Suppressor macrophage (primary cell): ENCODE results near the gene LGI4.

Source experiments
- DNase-seq, 4 experiments: peaks; one replicate each; pipeline ENCODE4 v3.0.0-alpha.2; 2020 to 2022
- total RNA-seq, 17 experiments: gene quantifications; one replicate each; lab custom pipeline; 2026; ENCODE audit warnings: mixed read lengths in 6 of 17, inconsistent platforms in 3 of 17; lab: John Stamatoyannopoulos, UW

LGI4 gene
- total RNA-seq, result 0 to 1.3 (median 0.06) reads per million in 17 experiments

- no peak for DNase-seq
These were observed at the start of gene LGI4 for GRCh38 chr19:35134601-35135242. Gene LGI4, minus strand, starts transcription at chr19:35135059. Its CDS starts 379 bp downstream, at chr19:35134680.

- no peak for DNase-seq
These were observed 49.4 kb upstream of the LGI4 start for GRCh38 chr19:35184267-35184666.

- no peak for DNase-seq
These were observed 46.5 kb upstream of the LGI4 start for GRCh38 chr19:35181387-35181786.

GRCh38 chr19:35179830-35180229 lies 45.0 kb upstream of the LGI4 start:
- no peak for DNase-seq

- peak in 3 of 4 experiments; percentile 25 to 50 (median 30) for DNase-seq
These were observed 43.8 kb upstream of the LGI4 start for GRCh38 chr19:35178701-35179100.

GRCh38 chr19:35177377-35178274 lies 42.8 kb upstream of the LGI4 start:
- no peak for DNase-seq

GRCh38 chr19:35176181-35176570 lies 41.3 kb upstream of the LGI4 start:
- DNase-seq, result no peak

- no peak for DNase-seq
These were observed 39.4 kb upstream of the LGI4 start for GRCh38 chr19:35174226-35174625.

- peak in 1 of 4 experiments; percentile 21 for DNase-seq
These were observed 36.9 kb upstream of the LGI4 start for GRCh38 chr19:35171730-35172129.

- peak in 2 of 4 experiments; percentile 51 to 63 for DNase-seq
These were observed 35.7 kb upstream of the LGI4 start for GRCh38 chr19:35170359-35171061.

- no peak for DNase-seq
These were observed 34.5 kb upstream of the LGI4 start for GRCh38 chr19:35169221-35169995.

GRCh38 chr19:35168196-35168595 lies 33.3 kb upstream of the LGI4 start:
- no peak for DNase-seq

- peak in 3 of 4 experiments; percentile 28 to 63 (median 60) for DNase-seq
These were observed 32.6 kb upstream of the LGI4 start for GRCh38 chr19:35167251-35168119.

- DNase-seq, result peak in 1 of 4 experiments; percentile 22
These were observed 31.5 kb upstream of the LGI4 start for GRCh38 chr19:35166100-35167063.

- no peak for DNase-seq
These were observed 30.6 kb upstream of the LGI4 start for GRCh38 chr19:35165200-35166058.

GRCh38 chr19:35164418-35164817 lies 29.6 kb upstream of the LGI4 start:
- DNase-seq, result no peak

- DNase-seq, result no peak
These were observed 27.8 kb upstream of the LGI4 start for GRCh38 chr19:35162471-35163326.

GRCh38 chr19:35161434-35161743 lies 26.5 kb upstream of the LGI4 start:
- no peak for DNase-seq
